Effector CD8-positive, alpha-beta T cell (primary cell): ENCODE data around the gene CWC25.
"Not testable (repeated sequence)": the region's sequence is repeated elsewhere in the genome, so short reads cannot be mapped to it uniquely, and the experiment has no call there.

ENCODE experiments used
- DNase-seq: peaks from one replicate; lab custom pipeline; 2025; lab: John Stamatoyannopoulos, UW

The CWC25 gene

DNA sequence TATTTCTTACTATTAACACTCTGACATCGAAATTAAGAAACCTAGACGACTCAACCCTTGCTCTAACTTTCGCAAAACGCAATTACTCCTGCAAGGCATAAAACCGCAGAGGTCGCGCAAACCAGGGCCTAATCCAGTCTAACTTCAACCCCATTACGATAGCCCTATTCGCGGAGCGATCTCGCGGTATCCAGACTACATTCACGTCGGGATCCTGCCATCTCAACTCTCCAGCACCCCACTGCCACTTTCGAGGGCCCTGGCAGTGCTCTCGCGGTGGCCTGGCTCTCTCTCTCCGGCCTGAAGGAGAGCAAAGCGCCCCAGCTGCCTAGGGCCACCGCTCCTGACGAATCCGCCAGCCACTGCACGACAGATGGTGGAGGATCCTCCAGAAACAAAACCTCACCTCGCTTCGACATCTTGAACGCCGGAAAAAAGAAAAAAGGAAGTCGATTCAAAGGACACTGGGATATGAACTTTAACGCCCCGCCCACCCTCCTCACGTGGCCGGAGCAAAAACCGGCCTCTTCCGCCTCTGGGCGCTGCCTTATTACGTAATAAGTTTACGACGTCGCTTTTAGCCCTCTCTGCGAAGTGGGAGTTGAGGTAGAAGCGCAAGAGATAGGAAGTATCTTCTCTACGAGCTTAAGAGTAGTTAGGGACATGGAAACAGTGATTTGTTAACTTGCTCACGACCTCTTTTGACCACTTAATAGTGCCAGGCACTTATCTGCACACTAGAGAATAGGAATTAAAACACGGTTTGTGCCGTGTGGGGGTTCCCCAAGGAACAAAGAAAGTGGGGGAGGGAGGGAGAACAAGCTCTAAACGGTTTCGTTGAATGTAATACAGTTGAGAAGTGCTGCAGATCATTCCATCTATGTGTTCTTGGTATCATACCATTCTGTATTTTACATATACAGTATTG, 28.4 kb upstream of the CWC25 start, which contains the start of gene RPL23:
Gene RPL23, minus strand, starts transcription at position 430 of the 928 bp plus-strand sequence. Its CDS starts 11 bp downstream, at position 419.
- DNase-seq, result peak; percentile 83

DNA sequence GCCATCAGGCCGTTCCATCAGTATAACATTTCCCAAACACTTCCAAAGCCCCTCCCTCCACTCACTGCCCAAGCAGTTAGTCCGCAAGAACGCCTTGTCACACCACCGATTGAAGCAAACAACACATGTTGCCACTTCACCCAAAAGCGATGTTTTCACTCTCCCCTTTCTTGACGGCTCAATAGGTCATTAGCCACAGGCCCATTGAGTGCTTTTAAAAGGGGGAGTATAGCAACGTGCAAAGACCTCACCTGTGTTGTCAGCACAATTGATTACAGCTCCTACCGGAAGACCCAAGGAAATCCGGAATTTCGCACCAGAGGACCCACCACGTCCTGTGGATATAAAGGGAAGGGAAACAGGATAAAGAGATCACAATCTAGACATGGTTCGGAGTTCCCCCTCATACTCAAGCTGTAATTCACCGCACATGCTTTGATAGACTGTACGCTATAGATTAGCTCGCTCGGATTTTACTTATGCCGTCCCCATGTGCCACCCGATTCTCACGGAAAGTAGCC, 27.7 kb upstream of the CWC25 start:
- no peak for DNase-seq

DNA sequence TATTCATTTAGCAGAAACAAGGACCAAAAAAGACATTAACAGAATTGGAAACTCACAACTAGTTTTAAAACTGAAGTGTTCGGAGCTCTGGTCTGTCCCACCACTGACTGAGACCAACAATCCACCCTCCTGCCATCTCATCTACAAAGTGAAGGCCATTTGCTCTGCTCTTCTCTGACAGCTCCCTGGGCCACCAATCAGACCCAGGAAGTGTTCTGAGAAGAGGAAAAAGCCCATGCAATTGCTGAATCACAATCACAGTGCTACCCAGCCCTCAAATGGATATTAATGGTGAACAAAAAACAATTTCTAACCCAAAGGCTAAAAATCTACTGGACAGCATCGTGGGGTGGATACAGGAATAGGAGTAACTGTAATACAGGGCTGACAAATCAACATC, 26.3 kb upstream of the CWC25 start:
- no peak for DNase-seq

DNA sequence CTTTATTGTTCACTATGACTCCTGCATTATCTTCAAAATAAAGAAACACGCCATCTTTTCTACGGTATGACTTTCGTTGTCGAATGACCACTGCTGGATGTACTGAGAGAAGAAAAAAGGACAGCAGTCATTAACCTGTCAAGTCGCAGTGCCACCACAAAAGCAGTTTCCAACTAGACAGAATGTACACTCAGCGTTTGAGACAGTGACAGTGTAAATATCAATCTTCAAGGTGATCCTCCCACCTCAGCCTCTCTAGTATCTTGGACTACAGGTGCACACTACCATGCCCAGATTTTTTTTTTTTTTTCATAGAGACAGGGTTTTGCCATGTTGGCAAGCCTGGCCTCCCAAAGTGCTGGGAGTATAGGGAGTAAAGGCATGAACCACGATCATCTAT, 25.3 kb upstream of the CWC25 start:
- no peak for DNase-seq

DNA sequence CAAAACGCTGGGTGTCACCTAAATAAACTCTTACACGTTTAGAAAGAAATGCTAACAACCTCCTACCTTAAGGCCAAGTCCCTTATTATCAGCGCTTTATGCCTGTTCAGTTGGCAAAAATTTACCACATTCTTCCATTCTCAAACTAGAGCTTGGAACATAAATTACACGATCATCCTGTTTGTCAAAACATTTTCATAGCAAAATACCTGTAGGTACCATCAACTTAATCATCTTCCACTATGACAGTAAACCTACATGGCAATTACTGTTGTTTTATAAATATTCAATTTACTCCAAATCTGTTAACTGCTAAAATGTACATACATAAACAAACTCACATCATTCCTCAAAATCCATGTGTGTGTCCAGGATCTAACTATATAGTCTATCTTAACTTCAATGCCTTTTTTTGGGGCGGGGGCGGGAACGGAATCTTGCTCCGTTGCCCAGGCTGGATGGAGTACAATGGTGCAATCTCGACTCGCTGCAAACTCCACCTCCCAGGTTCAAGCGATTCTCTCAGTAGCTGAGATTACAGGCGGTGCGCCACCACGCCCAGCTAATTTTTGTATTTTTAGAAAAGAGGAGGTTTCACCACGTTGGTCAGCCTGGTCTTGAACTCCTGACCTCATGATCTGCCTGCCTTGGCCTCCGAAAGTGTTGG, 24.0 kb upstream of the CWC25 start:
- no peak for DNase-seq

DNA sequence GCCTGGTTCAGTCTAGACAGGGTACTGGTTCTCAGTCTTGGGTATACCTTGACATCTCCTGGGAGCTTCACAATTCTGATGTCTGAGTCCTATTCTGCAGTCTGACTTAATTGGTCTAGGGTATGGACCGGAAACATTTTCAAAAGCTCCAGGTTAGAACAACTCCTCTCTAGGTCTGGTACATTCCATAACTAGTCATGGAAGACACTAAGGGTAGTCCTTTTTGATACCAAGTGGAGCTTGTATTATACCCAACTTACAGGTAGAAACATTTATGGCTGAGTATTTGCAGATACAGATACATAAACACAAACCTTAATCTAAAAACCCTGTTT, 23.4 kb upstream of the CWC25 start:
- no peak for DNase-seq

DNA sequence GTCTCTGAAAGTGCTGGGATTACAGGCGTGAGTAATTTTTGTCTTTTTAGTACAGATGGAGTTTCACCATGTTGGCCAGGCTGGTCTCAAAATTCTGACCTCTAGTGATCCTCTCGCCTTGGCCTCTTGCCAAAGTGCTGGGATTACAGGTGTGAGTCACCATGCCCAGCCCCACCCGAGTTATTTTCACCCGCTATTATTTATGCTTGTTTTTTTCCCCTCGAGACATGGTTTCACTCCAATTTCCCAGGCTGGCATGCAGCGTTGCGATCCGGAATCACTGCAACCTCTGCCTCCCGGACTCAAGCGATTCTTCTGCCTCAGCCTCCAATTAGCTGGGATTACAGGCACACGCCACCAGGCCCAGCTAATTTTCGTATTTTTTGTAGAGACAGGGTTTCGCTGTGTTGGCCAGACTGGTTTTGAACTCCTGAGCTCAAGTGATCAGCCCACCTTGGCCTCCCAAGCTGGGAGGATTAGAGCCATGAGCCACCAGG, 19.2 kb upstream of the CWC25 start:
- DNase-seq, result no peak

DNA sequence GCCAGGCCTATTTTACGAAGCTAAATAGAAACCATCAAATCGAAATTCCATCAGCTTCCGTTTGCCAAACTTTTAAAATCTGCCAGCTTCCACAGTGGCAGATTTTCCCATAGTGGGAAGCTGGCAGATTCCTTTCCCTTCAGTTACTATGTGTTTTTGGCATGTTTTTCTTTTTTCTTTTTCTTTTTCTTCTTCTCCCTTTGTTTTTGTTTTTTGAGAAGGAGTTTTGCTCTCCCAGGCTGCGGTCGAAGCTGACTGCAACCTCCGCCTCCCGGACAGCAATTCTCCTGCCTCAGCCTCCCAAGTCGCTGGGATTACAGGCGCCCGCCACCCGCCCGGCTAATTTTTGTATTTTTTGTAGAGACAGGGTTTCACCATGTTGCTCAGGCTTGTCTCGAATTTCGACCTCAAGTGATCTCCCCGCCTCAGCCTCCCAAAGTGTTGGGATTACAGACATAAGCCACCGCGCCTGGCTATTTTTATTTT, 684 bp upstream of the CWC25 start:
- no peak for DNase-seq

DNA sequence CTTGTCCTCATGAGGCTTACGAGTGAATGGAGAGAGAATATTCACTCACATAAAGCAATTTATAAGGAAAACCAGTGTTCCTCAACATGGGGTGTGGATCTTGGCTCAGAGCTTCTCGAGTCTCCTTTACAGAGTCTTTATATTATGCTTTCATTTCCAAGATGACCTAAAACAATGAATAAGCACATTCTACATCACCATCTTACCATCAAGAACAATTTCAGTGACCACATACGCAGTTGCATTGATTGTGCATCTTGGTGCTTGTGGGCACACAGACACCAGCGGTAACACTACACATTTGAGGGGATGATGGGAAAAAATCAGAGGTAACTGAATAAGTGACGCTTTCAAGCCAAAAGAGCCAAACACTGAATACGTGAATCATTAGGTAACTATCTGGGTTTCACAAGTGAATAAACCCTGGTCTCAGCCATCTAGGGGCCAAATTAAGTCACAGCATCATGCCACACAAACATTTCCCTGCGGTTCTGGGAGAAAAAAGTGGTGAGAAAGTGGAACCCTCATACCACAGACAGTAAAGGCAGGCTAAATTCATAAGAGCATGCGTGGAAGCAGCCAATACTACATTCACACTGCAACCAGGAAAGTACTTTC, 9.4 kb downstream of the CWC25 start:
- DNase-seq, result no peak

DNA sequence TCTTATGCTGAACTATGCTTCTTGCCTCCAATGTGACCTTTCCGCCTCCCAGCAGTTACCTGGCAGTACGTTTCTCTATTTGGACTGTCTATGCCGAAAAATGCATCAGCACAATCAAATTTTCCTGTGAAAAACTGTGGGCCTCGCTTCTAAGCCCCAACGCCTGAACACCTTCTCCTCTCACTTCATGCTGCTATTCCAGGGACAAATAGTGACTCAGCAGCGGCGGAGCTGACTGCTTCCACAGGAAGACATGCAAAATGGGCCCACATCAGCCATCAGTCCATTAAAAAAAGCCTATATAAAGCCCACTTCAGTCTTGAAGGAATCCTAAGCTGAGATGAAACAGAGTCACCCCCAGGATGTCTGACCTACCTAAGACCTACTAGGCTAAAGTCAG, 15.3 kb downstream of the CWC25 start:
- no peak for DNase-seq

DNA sequence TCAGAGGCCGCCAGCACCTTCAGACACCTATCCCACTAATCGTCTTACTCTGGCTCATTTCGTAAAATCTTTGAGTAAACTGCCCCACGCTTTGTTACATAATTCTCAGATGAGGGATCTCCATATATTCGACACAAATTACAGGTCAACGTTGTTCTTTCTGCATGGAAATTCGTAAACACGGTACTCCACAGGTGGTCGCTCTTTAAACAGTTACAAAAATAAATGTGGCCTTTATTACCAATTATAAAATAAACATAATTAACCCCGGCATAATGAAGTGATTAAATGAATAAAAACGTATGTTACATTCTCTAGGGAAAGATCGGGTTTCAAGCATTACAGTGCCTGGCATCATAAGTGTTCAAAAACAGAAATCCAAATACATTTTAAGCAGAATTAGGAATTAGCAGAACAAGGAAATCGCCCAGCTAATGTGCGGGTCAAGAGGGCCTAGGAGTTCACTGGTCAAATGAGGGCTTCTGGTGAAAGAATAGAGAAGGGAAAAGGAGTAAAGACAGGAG, 24.8 kb downstream of the CWC25 start:
- DNase-seq, result no peak

DNA sequence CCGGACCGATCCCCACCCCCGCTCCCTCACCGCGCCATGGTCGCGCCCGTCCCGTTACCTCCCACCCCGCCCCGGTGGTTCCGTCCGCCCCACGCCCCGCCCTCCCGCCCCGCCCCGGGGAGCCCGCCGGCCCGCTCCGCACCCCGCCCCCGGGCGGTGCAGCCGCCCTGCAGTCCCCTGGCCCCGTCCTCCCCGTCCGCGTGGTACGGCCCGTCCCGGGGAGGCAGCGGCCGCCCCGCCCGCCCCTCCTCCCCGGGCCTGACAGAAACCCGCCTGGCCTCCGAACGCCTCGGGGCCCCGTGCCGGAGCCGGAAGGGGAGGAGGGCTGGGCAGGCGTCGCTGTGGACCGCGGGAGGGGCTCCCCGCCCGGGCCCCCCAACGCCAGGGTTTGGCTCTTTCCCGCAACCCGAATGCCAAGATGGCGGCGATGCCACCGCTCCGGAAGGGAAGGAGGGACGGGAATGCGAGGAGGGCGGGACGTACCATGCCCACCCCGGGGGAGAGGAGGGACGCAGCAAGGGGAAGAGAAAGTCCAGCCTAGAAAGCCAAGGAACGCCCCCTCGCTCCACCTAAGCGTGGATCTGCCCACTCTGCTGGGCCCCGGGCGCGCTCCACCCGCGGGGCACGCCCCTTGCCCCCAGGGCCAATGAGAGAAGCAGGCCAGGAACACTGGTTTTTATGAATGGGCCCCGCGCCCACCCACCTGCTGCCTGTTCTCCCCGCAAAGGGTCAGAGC, 25.5 kb downstream of the CWC25 start, which contains the start of gene PIP4K2B:
Gene PIP4K2B, minus strand, starts transcription at position 56 of the 736 bp plus-strand sequence. CDS start 132 bp downstream, outside the sequence.
- DNase-seq, result peak; percentile 78

DNA sequence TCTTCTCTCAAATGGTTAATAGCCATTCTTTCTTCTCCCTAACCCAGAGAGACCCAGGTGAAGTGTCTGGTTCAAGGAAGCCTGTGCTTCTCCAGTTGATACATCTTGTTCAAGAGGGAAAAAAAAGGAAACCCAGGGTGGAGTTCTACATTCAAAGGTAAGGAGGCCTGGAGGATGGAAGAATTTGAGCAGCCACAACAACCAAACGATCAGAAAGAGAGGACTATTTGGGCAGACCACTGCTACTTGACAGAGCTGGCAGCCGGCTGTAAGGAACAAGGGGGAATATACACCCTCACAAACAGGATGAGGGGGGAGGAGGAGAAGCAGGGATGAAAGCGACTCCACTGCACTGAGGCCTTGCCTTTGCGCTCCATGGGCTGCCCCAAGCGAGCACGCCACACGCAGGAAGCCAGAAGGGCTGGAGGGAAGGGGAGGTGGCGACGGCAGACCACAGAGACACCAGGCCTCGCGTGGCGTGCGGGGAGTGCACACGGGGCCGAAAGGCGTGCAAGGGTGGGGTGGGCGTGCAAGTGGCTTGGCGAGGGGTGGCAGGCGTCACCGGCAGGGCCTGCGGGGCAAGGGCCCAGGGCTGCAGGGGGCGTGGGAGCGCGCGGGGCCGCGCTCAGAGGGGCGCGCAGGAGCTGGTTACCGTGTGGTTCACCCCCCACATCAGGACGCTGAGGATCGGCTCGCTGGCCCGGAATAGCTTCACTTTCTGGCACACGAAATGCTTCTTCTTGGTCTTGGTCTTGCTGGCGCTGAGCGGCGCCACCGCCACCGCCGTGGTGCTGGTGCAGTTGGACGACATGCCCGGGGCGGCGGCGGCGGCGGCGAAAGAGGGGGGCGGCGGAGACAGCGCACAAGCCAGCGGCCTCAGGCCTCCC, 26.3 kb downstream of the CWC25 start:
- peak; percentile 49 for DNase-seq

DNA sequence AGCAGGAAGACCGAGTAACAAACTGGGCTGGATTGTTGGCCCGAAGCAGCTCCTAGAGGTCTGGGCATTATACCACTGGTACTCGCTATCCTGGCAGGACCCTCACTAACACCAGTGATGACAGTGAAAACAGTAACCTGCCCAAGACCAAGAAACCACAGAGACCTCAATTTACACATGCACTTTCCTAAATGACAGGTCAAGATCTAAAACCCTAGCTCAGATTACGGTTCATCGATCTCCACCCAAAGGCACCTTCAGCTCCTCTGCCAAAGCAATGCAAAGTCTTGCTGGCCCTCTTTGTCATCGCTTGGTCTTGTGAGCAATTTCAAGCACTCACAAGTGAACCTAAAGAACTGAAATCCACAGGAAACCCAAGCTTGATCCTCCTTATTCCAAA, 27.3 kb downstream of the CWC25 start:
- no peak for DNase-seq

DNA sequence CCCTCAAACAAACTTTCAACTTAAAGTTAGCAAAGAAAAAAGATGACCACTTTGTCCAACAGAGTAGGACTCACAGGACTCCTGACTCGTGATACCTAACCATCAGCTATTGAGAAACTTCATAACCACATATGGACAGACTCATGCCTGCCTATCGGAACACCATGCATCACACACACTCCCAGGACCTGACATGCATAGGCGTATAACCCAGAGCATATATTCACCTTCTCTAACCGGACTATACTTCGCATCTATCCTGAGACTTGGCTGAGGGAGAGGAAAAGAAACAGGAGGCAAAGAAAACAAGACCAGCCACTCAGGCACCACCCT, 28.0 kb downstream of the CWC25 start:
- no peak for DNase-seq

DNA sequence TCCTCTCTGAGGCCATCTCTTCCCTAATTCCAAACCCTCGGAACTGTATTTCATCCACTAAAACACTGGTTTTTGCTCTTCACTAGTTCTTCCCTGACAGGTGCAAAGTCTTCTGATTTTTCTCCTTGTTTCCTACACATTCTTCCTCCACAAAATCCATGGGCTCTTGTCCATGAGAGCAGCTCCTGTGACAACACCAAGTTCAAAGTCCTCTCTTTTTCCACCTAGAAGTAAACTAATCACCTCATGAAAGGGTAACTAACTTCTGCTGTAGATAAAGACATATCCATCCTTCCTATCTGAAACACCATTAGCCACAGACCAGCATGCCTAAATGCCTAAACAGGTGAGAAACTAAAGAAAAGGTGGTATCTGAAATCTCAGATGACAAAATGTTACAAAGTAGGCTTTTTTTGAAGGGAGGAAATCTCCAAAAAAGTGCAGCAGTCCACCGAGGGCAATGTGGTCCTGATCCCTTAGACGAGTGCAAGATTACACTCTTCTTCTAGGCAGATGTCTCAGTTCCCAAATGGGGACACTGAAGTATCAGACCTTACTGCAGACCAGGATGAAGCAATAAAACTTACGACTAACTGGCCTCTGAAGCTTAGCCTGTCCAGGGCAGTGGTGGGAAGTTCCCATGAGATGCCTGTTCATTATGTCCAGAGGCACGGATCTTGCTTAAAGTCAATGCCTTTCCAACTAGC, 28.5 kb downstream of the CWC25 start:
- DNase-seq, result no peak

DNA sequence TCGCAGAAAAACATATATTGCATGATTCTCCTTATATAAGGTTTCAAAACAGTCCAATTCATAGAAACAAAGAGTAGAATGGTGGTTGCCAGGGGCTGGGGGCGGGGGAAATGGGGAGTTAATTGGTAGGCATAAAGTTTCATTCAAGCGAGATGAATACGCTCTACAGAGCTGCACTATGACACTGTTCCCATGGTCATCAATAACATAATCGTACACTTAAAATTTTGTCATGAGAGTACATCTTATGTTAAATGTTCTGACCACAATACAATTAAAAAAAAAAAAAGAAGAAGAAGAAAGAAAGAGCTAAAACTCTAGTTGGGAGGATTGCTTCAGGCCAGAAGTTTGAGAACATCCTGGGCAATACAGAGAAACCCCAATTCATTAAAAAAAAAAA, 30.9 kb downstream of the CWC25 start:
- no peak for DNase-seq

DNA sequence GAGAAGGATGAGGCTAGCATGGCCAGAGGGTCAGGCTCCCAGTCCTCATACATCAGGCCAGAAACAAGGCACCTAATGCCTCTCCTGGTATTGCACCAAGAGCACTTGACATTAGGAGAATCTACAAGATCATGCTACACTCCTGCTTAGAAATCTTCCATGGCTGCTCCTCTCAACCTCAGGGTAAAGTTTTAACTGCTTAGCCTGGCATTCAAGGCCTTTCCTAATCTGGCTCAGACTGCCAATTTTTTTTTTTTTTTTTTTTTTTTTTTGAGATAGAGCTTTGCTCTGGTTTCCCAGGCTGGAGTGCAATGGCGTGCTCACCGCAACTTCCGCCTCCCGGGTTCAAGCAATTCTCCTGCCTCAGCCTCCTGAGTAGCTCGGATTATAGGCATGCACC, 34.0 kb downstream of the CWC25 start:
- no peak for DNase-seq

DNA sequence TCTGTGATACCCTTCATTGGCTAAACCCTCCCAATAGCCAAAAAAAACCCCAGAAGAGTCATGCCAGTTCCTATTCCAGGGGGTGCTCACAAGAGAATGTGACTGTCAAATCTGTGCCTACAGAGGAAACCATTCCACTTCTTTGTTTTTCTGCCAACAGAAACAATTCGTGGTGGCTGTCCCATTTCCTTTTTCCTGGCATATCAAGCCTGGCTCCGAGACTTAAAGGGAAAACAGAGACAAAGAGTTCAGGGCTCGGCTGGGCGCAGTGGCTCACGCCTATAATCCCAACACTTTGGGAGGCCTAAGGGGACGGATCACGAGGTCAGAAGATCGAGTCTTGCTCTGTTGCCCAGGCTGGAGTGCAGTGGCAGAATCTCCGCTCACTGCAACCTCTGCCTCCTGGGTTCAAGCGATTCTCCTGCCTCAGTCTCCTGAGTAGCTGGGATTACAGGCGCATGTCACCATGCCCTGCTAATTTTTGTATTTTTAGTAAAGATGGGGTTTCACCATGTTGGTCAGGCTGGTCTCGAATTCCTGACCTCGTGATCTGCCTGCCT, 34.9 kb downstream of the CWC25 start:
- not testable (repeated sequence) for DNase-seq
